Muscle of leg (tissue), 16 donors: ENCODE measurements around the gene TRNP1. TPM values are rescaled to one million over a fixed set of nuclear protein-coding genes. Genes with fewer than 3 reads are reported as not detected.
"Not testable (repeated sequence)": the region's sequence is repeated elsewhere in the genome, so short reads cannot be mapped to it uniquely, and the experiment has no call there.

Source experiments
- DNase-seq: peaks from one replicate; pipeline ENCODE4 v3.0.0; 2013
- H3K27ac ChIP-seq: one replicate; pipeline ENCODE4 v1.5.1; 2013; ENCODE audit warnings: mild to moderate bottlenecking, low read length, control low read depth
- H3K27me3 ChIP-seq: one replicate; pipeline ENCODE4 v1.6.1; 2013; ENCODE audit warnings: low read length; ENCODE audit not compliant: control insufficient read depth, insufficient read depth
- H3K36me3 ChIP-seq: one replicate; pipeline ENCODE4 v1.6.1; 2013; ENCODE audit warnings: low read length; ENCODE audit not compliant: control insufficient read depth, insufficient read depth
- H3K4me1 ChIP-seq: one replicate; pipeline ENCODE4 v1.6.1; 2013; ENCODE audit warnings: low read length; ENCODE audit not compliant: control insufficient read depth, insufficient read depth
- H3K4me3 ChIP-seq: one replicate; pipeline ENCODE4 v1.5.1; 2013; ENCODE audit warnings: low read length, control low read depth
- H3K9me3 ChIP-seq: replicated peaks from 2 replicates; pipeline ENCODE4 v1.6.1; 2013; ENCODE audit warnings: low read depth, low read length; ENCODE audit not compliant: control insufficient read depth
- WGBS: methylation state at CpG from one replicate; pipeline ENCODE4 v1.1.5; 2013; ENCODE audit warnings: missing lambda C conversion rate; ENCODE audit not compliant: insufficient coverage; 5-methylcytosine and 5-hydroxymethylcytosine counted together
- long read RNA-seq, 11 donors: transcript quantifications; one replicate each; lab custom pipeline, GENCODE V29; 2026
- polyA plus RNA-seq, 8 donors: library from polyadenylated mRNA; unstranded; fragments of 120-200 nt; gene quantifications; one replicate each; pipeline versions ENCODE4 v1.2.1 to v1.2.3, GENCODE V29; 2013; ENCODE audit warnings: inconsistent platforms in 1 of 8, low replicate concordance in 1 of 8; ENCODE audit not compliant: insufficient read length in 8 of 8, insufficient read depth in 1 of 8
- total RNA-seq: library from RNA; stranded (reverse); fragments of 120-200 nt; gene quantifications from one replicate; pipeline ENCODE4 v1.2.4, GENCODE V29; 2013

Gene TRNP1, protein sequence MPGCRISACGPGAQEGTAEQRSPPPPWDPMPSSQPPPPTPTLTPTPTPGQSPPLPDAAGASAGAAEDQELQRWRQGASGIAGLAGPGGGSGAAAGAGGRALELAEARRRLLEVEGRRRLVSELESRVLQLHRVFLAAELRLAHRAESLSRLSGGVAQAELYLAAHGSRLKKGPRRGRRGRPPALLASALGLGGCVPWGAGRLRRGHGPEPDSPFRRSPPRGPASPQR
- total RNA-seq (1.3 TPM), polyA plus RNA-seq (1 to 10 TPM; 1.4 to 3.2 (median 2.1) TPM)
- long read RNA-seq, donor 1, partial matches to known transcripts = 0 of 1 reads
- long read RNA-seq, donor 1, other reads (novel, unspliced or antisense) = 0 of 1 reads
- long read RNA-seq, donor 2 = 0 reads
- long read RNA-seq, donor 3 = 0 reads
- long read RNA-seq, donor 4, partial matches to known transcripts = 0 of 3 reads
- long read RNA-seq, donor 4, other reads (novel, unspliced or antisense) = 0 of 3 reads
- long read RNA-seq, donor 5, partial matches to known transcripts = 0 of 1 reads
- long read RNA-seq, donor 5, other reads (novel, unspliced or antisense) = 0 of 1 reads
- long read RNA-seq, donor 6, partial matches to known transcripts = 0 of 4 reads
- long read RNA-seq, donor 6, other reads (novel, unspliced or antisense) = 0 of 4 reads
- long read RNA-seq, donor 7, partial matches to known transcripts = 0 of 5 reads
- long read RNA-seq, donor 7, other reads (novel, unspliced or antisense) = 0 of 5 reads
- long read RNA-seq, donor 8, partial matches to known transcripts = 0 of 2 reads
- long read RNA-seq, donor 8, other reads (novel, unspliced or antisense) = 0 of 2 reads
- long read RNA-seq, donor 9, partial matches to known transcripts = 0 of 1 reads
- long read RNA-seq, donor 9, other reads (novel, unspliced or antisense) = 0 of 1 reads
- long read RNA-seq, donor 10, partial matches to known transcripts = 0 of 4 reads
- long read RNA-seq, donor 10, other reads (novel, unspliced or antisense) = 0 of 4 reads
- long read RNA-seq, donor 11, partial matches to known transcripts = 0 of 1 reads
- long read RNA-seq, donor 11, other reads (novel, unspliced or antisense) = 0 of 1 reads

DNA sequence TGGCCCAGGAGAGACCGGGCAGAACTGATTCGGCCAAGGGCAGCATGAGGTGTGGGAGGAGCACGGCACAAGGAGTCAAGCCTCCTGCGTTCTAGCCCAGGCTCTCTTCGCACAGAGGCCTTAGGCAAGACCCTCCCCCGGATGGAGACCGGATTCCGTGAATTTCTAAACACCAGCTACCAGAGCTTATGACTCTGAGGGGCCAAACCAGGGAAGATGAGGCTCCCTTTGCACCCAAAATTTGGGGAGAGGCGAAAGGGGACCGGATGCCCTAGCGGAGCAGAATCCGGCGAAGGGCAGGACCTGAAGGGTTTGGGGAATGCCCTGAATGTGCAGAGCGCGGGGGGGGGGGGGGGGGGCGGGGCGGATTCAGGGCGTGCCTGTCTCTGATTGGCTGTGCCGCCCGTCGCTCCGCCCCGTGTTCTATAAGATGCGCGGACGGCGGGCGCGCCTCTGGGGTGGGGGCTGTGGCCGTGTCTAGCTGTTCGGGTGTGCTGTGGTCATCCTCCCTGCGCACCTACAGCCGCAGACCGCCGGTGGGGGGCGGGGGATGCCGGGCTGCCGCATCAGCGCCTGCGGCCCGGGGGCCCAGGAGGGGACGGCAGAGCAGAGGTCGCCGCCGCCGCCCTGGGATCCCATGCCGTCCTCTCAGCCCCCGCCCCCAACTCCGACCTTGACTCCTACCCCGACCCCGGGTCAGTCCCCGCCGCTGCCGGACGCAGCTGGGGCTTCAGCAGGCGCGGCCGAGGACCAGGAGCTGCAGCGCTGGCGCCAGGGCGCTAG, at the start of gene TRNP1:
TRNP1 (plus strand) TSS at position 456 of the 783 bp plus-strand sequence; CDS start at position 551, 95 bp downstream.
- Histone ChIP-seq H3K36me3 (no peaks in the 10 kb centered on the region), H3K4me3 (peak within 1 kb of the TSS; percentile 39), H3K27ac (no peak within 1 kb of the TSS), H3K9me3 (no peaks in the 10 kb centered on the region), H3K4me1 (peaks cover 22% of the 10 kb centered on the region), H3K27me3 (peaks cover 68% of the 10 kb centered on the region)
- DNase-seq = peak; percentile 80
- WGBS = 0% methylated on average over 40 of the region's 61 CpGs

GRCh38 chr1:26945138-26945537, 48.4 kb upstream of the TRNP1 start:
- Histone ChIP-seq H3K4me3 (no peak overlapping the region), H3K4me1 (no peaks in the 10 kb centered on the region), H3K27ac (no peak overlapping the region), H3K27me3 (no peaks in the 10 kb centered on the region), H3K9me3 (no peaks in the 10 kb centered on the region), H3K36me3 (peaks cover 59% of the 10 kb centered on the region)
- DNase-seq = no peak
- WGBS = 48% methylated on average over 2 of the region's 2 CpGs

- peaks cover 59% of the 10 kb centered on the region for H3K36me3 ChIP-seq
- no peaks in the 10 kb centered on the region for H3K9me3 ChIP-seq
- DNase-seq = no peak
- 50% methylated on average over 8 of the region's 8 CpGs for WGBS
- H3K27ac ChIP-seq = no peak overlapping the region
- no peaks in the 10 kb centered on the region for H3K27me3 ChIP-seq
- H3K4me3 ChIP-seq = no peak overlapping the region
- no peaks in the 10 kb centered on the region for H3K4me1 ChIP-seq
Measured at GRCh38 chr1:26945728-26946127, 47.8 kb upstream of the TRNP1 start.

DNA sequence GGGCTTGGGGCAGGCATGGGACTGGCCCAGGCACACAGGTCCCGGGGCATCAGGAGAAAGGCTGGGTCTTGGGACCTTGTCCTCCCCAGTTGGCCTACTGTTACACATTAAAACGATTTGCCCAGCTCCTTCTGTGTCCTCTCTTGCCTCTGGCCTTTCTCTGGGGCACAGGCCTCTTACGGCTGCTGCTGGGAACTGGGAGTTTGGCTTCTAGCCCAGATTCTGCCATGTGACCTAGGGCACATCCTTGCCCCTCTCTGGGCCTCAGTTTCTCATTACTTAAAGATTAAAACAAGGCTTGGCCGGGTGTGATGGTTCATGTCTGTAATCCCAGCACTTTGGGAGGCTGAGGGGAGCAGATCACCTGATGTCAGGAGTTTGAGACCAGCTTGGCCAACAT, 47.2 kb upstream of the TRNP1 start:
- no peak overlapping the region for H3K4me3 ChIP-seq
- H3K36me3 ChIP-seq = peaks cover 56% of the 10 kb centered on the region
- H3K9me3 ChIP-seq = no peaks in the 10 kb centered on the region
- no peak for DNase-seq
- no peak overlapping the region for H3K27ac ChIP-seq
- H3K27me3 ChIP-seq = no peaks in the 10 kb centered on the region
- no peaks in the 10 kb centered on the region for H3K4me1 ChIP-seq
- WGBS = 75% methylated on average over 3 of the region's 4 CpGs

- 88% methylated on average over 7 of the region's 16 CpGs for WGBS
- H3K27ac ChIP-seq, H3K9me3 ChIP-seq, H3K4me1 ChIP-seq, H3K27me3 ChIP-seq, H3K4me3 ChIP-seq, DNase-seq: not testable (repeated sequence)
- peaks cover 34% of the 10 kb centered on the region for H3K36me3 ChIP-seq
Measured at GRCh38 chr1:26948725-26949057, 44.8 kb upstream of the TRNP1 start.

DNA sequence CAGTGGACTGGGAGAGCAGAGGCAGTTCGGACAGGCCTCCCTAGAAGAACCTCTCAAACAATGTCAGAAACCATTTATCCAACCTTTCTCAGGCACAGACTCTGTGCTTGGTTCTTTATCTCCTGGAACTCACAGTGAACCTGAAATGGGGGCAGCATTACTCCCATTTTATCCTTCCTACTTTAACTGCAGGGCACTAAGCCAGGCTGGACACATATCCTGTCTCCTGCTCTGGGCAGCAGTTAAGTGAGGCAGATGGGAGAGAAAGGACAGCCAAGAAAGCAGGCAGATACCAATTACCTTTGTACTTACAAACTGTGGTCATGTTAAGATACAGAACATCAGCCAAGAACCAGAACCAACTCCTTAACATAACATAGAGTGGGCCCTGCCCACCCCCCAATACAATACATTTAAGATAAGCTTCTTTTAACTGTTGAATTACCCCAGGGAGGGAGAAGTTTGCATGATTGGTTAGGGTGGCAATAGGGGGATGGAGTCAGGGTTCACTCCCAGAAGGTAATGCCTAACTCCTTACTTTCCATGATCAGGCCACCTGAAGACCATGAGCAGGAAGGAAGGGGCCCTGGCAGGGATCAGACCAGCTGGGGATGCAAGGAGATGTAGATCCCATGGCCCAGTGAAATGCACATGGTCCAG, 44.1 kb upstream of the TRNP1 start:
- H3K27ac ChIP-seq = no peak overlapping the region
- H3K36me3 ChIP-seq = peaks cover 27% of the 10 kb centered on the region
- no peak for DNase-seq
- no peak overlapping the region for H3K4me3 ChIP-seq
- no peaks in the 10 kb centered on the region for H3K4me1 ChIP-seq
- no CpG with 5 or more reads among the region's 1 CpG for WGBS
- no peaks in the 10 kb centered on the region for H3K9me3 ChIP-seq
- no peaks in the 10 kb centered on the region for H3K27me3 ChIP-seq

DNA sequence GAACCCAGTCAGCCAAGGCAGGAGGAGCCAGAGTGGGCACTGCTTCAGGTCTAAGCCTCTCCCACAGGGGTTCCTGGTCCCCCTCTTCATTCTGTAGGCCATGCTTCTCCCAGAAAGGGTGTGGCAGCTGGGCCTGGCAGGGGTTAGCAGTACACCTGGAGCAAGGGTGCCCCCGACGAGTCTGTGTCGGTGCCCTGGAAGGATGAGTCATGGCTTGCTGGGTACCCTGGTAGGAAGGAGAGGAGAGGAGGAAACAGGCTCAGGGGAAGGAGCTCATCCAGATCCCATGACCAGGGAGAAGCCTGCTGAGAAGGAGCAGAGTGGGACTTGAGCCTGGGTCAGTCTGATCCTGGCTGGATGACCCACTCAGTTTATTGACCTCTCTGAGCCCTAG, 43.6 kb upstream of the TRNP1 start:
- no peak for DNase-seq
- Histone ChIP-seq H3K9me3 (no peaks in the 10 kb centered on the region), H3K27me3 (no peaks in the 10 kb centered on the region), H3K4me3 (no peak overlapping the region), H3K27ac (no peak overlapping the region), H3K36me3 (peaks cover 24% of the 10 kb centered on the region), H3K4me1 (no peaks in the 10 kb centered on the region)
- WGBS = 94% methylated on average over 3 of the region's 3 CpGs

DNA sequence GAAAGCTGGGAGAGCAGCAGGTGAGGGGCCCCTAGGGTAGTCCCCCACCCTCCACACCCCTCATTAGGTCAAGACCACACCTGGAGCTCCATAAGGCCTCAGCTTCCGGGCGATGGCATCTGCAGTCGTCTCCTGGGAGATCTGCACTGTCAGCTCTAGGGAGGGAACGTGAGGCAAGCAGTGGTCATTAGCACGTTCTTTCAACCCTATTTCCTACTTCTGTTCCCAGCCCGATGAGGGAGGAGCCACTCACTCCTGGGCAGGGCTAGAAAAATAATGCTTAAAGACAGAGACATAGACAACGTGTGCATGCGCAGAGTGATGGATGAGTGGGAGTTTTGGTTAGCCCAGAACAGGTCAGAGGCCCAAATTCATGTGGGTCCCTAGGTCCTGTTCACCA, 42.9 kb upstream of the TRNP1 start:
- H3K27me3 ChIP-seq = no peaks in the 10 kb centered on the region
- peaks cover 17% of the 10 kb centered on the region for H3K36me3 ChIP-seq
- H3K9me3 ChIP-seq = no peaks in the 10 kb centered on the region
- no peak overlapping the region for H3K27ac ChIP-seq
- WGBS = 65% methylated on average over 6 of the region's 8 CpGs
- no peak for DNase-seq
- H3K4me1 ChIP-seq = no peaks in the 10 kb centered on the region
- no peak overlapping the region for H3K4me3 ChIP-seq

DNA sequence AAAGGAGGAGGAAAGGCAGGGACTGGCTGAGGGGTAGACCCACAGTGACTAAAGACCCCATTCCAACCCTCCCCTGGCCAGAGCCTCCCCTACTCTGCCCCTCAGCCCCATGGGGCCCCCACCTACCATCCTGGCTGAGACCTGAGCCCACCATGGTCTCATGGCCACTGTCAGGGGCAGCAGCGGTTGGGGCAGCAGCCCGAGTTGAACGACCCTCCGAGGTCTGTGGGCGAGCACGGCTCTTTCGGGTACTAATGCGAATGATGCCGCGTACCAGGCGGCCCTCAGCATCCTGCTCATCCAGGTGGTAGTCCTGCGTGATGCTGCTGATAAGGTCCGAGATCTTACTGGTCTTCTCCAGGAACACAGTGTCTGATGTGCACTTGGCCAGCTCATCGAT, 42.3 kb upstream of the TRNP1 start:
- 96% methylated on average over 14 of the region's 14 CpGs for WGBS
- Histone ChIP-seq H3K27me3 (no peaks in the 10 kb centered on the region), H3K4me1 (no peaks in the 10 kb centered on the region), H3K36me3 (peaks cover 11% of the 10 kb centered on the region), H3K9me3 (peaks cover 3% of the 10 kb centered on the region), H3K4me3 (no peak overlapping the region), H3K27ac (no peak overlapping the region)
- DNase-seq = no peak
